ENCODE results near the gene NAA20.
A peak's percentile ranks its signal among the peaks of the same experiment; 100 is the strongest.

Gene NAA20

GRCh38 chr20:20017001-20017843 lies at the start of gene NAA20:
TSS of gene NAA20 (plus strand) at chr20:20017362. CDS start at chr20:20017397, 35 bp downstream.
- DNase-seq: peak; percentile 96

DNA sequence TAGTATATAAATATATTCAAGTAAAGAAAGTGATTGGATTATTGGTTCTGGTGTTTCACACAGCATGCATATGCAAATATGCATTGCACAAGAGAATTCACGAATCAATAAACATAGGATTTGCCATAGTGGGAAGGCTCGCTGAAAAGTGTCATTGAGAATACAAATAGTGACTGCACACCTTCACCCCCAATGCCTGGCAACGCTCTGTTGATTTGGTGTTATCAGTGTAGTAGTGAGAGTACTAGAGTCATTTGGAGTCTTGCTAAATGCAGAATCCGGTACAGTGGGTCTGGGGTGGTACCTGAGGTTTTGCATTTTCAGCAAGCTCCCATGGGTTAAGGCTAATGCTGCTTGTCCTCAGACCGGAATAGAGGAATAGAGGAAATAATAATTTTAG lies 49.7 kb upstream of the NAA20 start:
- no peak for DNase-seq

DNA sequence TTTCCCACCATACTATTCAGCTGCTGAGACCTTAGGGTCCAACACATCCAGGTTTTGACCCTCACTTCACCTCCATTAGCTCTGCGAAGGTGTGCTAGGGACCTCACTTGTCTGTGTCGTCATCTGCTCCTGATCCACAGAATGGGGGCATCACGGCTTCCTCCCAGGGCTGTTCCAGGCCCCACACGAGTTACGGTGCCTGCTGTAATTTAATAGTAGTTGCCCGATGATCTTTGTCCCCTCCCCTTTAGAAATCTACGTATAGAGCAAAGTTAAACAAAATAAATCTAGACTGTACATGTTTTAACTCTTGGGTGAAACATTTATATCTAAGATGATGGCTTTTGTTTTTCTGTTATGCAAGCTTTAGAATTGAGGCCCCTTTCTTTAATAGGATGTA lies 49.1 kb upstream of the NAA20 start:
- no peak for DNase-seq

GRCh38 chr20:19968466-19969073 lies 48.6 kb upstream of the NAA20 start:
- DNase-seq: no peak

GRCh38 chr20:19969106-19969505 lies 48.1 kb upstream of the NAA20 start:
- no peak for DNase-seq

DNA sequence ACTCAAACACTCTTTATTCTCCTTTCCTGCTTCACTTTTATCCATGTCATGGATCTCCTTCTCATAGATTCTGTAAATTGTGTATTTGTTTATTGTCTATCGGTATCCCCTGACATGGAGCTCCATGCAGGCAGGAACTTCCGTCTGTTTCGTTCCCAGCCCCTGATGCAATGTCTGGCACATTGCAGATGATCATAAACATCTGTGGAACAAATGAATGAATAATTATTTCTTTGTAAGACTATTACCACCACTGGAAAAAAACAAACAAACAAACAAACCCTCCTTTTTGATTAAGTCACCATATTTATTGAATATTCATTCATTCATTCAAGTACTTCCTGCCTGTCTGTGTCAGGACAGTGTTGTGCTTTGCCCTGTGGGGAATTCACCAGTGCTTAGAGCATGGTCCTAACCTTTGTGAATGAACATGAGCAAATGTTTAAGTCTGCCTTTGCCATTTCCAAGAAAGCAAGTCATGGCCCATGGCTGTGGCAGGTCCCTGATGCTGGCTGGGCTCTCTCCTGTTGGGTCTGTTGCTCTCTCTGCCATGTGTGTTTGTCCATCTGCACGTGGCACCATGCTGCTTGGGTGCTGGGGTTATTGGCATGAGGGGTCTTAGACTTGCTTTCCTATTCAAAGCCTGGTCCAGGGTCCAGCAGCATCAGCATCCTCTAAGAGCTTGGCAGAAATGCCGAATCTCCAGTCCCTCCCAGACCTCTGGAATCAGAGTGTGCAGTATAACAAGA lies 47.5 kb upstream of the NAA20 start:
- DNase-seq: no peak

DNA sequence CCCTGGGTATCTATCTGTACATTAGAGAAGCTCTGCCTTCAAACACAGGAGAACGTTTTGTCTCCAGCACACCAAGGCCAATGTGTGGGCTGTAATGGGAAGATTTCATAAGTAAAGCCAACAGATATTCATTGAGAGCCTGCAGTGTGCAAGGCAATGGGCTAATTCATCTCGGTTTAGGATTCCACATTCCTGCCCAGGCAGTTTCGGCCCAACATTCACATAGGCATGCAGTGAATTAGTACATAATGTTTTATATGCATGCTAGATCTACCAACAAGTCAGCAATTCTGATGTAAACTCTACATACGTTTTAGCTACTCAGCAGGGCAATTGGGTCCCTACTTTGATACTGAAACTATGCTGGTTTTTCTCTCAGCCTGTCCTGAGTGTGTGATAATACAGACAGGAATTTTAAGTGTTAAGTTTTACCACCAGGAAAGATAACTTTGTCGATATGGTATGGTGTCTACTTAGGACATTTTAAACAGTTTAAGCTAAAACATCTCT lies 46.9 kb upstream of the NAA20 start:
- DNase-seq: no peak

GRCh38 chr20:19971116-19971515 lies 46.0 kb upstream of the NAA20 start:
- no peak for DNase-seq

- no peak for DNase-seq
Measured at GRCh38 chr20:19973961-19974629, 43.1 kb upstream of the NAA20 start.

DNA sequence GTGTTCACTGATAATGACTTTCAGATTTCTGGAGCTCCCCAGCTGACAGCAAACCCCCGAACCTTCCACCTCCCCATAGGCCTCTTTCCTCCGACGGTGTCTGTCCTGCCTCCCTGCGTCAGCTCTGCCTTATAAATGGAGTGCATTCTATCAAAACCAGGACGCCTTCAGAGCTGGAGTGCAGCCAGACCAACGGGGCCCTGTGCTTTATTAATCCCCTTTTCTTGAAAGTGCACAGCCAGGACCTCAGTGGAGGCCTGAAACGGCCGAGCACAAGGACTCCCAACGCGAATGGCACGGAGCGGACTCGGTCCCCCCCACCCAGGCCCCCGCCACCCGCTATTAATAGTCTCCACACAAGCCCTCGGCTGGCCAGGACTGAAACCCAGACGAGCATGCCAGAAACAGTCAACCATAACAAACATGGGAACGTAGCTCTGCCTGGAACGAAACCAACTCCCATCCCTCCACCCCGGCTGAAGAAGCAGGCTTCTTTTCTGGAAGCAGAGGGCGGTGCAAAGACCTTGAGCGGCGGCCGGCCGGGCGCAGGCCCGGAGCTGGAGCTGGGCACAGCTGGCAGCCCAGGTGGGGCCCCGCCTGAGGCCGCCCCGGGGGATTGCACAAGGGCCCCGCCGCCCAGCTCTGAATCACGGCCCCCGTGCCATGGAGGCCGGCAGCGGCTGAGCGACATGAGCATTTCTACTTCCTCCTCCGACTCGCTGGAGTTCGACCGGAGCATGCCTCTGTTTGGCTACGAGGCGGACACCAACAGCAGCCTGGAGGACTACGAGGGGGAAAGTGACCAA lies 42.3 kb upstream of the NAA20 start:
- no peak for DNase-seq

- DNase-seq: no peak
Measured at GRCh38 chr20:19975436-19975799, 41.7 kb upstream of the NAA20 start.

GRCh38 chr20:19975901-19976300 lies 41.3 kb upstream of the NAA20 start:
- no peak for DNase-seq

GRCh38 chr20:19976595-19977372 lies 40.4 kb upstream of the NAA20 start:
- no peak for DNase-seq

DNA sequence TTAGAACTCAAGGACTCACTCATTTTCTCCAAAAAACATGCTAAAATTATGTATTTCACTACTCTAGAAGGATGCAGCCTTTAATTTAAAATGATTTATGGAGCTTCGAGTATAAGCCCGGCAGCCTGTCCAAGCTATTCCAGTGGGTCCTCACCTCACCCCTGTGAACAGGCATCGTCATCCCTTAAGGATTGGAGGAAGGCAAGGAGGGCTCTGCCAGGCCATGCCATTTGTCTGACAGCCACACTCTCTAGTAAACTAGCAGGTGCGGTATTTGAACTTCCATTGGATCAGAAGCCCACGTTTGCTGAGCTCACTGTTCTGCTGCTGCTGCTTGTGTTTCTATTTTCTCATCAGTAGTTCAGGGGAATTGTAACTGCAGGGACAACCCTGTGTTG lies 39.8 kb upstream of the NAA20 start:
- DNase-seq: no peak

- no peak for DNase-seq
Measured at GRCh38 chr20:19978511-19979210, 38.5 kb upstream of the NAA20 start.

GRCh38 chr20:19981031-19981451 lies 36.1 kb upstream of the NAA20 start:
- DNase-seq: no peak

DNA sequence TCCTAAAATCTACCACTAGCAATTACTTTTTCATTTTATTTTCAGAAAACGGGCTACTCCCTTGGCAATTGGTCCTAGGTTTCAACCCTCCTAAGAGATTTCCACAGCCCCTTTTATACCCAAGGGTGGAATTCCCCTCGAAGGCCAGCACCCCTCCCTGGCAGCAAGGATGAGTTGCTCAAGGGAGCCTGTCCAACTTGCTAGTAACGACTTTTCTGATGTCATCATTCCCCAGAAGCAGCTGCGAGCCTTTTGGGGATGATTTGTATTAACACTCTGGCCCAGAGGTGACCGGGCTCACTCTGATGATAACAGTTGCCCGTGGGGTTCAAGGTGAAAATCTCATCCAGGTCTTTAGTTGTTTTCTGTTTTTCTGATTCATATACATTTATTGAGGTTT lies 30.7 kb upstream of the NAA20 start:
- no peak for DNase-seq

GRCh38 chr20:19987046-19987445 lies 30.1 kb upstream of the NAA20 start:
- no peak for DNase-seq

DNA sequence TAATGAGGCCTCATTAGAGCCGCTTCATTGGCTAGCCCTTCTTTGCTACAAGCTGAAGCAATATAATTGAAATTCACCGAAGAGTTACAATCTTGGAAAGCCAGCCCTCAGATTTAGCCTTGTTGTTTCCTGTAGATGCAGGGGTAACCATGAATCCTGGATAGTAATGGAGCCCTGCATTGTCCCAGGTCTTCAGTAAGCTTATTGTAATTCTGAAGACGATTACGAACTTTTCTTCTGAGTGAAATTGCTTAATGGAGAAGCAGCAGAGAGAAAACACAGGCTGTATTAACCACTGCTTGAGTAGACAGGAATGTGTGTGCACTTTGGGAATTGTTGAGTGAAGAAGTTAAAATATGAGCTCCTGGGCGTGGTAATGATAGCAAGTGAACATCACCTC lies 26.3 kb upstream of the NAA20 start:
- DNase-seq: no peak

DNA sequence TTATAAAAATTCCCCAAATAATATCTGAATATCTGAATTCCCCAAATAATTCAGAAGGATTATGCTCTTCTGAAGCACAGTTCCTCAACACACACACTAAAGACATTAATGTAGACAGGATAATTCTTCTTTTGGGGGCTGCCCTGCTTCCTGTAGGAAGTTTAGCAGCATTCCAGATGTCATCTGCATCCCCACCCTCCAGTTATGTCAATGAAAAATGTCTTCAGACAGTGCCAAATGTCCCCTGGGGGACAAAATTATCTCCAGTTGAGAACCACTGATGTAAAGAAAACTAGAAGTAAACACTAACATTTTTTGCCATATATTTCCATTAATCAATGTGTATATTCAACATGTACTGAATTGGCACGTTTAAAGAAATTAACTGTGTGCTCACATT lies 25.9 kb upstream of the NAA20 start:
- DNase-seq: no peak

DNA sequence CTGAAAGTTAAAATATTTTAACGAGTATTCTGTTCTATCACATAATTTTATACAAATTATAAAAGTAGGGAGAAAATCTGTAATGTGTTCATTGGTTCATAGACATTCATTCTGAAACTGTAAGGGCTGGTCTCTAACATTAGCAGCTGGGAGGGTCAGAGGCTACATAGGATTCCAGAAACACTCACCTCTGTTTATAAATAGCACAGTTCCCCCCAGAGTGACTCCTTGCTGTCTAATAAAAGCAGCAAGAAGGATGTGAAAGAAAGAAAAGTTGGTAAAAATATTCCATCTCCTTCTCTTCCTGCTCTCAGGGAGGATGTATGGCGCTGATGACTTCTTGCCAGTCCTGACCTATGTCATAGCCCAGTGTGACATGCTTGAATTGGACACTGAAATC lies 25.3 kb upstream of the NAA20 start:
- no peak for DNase-seq

Data from activated effector memory CD4-positive, alpha-beta T cell treated with anti-CD3 and anti-CD28 coated beads, Interleukin-2, amount 50 U/mL, for 16 hours (primary cell).